SK-N-MC (cell line): ENCODE data around the gene PDE4B.

Experiments
- DNase-seq: peaks from one replicate; pipeline ENCODE4 v3.0.0-alpha.2; 2011; ENCODE audit warnings: low read depth, low spot score
- H3K27ac ChIP-seq: fragments of 200-600 bp; sonication (generic); 2 replicates; pipeline ENCODE4 v1.5.1; 2016; ENCODE audit warnings: mixed run types
- H3K36me3 ChIP-seq: fragments of 200-600 bp; sonication (generic); 2 replicates; pipeline ENCODE4 v1.6.1; 2017; ENCODE audit warnings: antibody characterized with exemption, low read length, mixed read lengths; ENCODE audit not compliant: insufficient read depth
- H3K4me3 ChIP-seq: fragments of 200-600 bp; sonication (generic); 2 replicates; pipeline ENCODE4 v1.5.1; 2016
- H3K9ac ChIP-seq: fragments of 200-600 bp; sonication (generic); 2 replicates; pipeline ENCODE4 v1.8.0; 2017; ENCODE audit warnings: mixed run types, mixed read lengths; ENCODE audit not compliant: insufficient read length
- H3K9me3 ChIP-seq: fragments of 200-600 bp; sonication (generic); 2 replicates; pipeline ENCODE4 v1.6.1; 2017; ENCODE audit warnings: low read depth, mild to moderate bottlenecking, antibody characterized with exemption, low read length, moderate library complexity, mixed read lengths
- EZH2 ChIP-seq: fragments of 200-600 bp; sonication (generic); IDR thresholded peaks from one replicate; pipeline ENCODE4 v1.6.1; 2017; ENCODE audit warnings: antibody characterized with exemption
- FOXP2 ChIP-seq: optimal IDR thresholded peaks from 2 replicates; pipeline ENCODE3; 2011; ENCODE audit warnings: mild to moderate bottlenecking, moderate library complexity; ENCODE audit not compliant: insufficient read depth; ENCODE audit errors: extremely low read length, control extremely low read depth
- POLR2AphosphoS5 ChIP-seq: IDR thresholded peaks from 2 replicates; pipeline ENCODE4 v1.6.1; 2012; ENCODE audit warnings: mild to moderate bottlenecking, low read depth, low read length, borderline replicate concordance

Gene PDE4B

GRCh38 chr1:65824103-65824502 is 31.4 kb downstream of the PDE4B start:
- H3K4me3 ChIP-seq, result no peak overlapping the region
- DNase-seq, result no peak
- no peak for TF ChIP-seq POLR2AphosphoS5
- no peak for TF ChIP-seq EZH2
- TF ChIP-seq FOXP2, result no peak
- no peak overlapping the region for H3K9ac ChIP-seq
- H3K27ac ChIP-seq, result no peak overlapping the region
- H3K9me3 ChIP-seq, result no peaks in the 10 kb centered on the region
- no peaks in the 10 kb centered on the region for H3K36me3 ChIP-seq

GRCh38 chr1:65825741-65826140 is 33.0 kb downstream of the PDE4B start:
- no peak for DNase-seq
- Histone ChIP-seq H3K36me3 (no peaks in the 10 kb centered on the region), H3K27ac (no peak overlapping the region), H3K9me3 (no peaks in the 10 kb centered on the region), H3K4me3 (no peak overlapping the region), H3K9ac (no peak overlapping the region)
- TF ChIP-seq POLR2AphosphoS5, result no peak
- TF ChIP-seq FOXP2, result no peak
- no peak for TF ChIP-seq EZH2

- no peak overlapping the region for H3K9ac ChIP-seq
- TF ChIP-seq FOXP2, result no peak
- TF ChIP-seq EZH2, result no peak
- no peak for TF ChIP-seq POLR2AphosphoS5
- H3K36me3 ChIP-seq, result no peaks in the 10 kb centered on the region
- H3K27ac ChIP-seq, result no peak overlapping the region
- no peak for DNase-seq
- H3K9me3 ChIP-seq, result no peaks in the 10 kb centered on the region
- no peak overlapping the region for H3K4me3 ChIP-seq
Observed at GRCh38 chr1:65826782-65827181, 34.1 kb downstream of the PDE4B start.

- no peak for DNase-seq
- Histone ChIP-seq H3K27ac (no peak overlapping the region), H3K9ac (no peak overlapping the region)
Observed at GRCh38 chr1:65827346-65827745, 34.7 kb downstream of the PDE4B start.

GRCh38 chr1:65830306-65830705 is 37.6 kb downstream of the PDE4B start:
- Histone ChIP-seq H3K9ac (no peak overlapping the region), H3K4me3 (no peak overlapping the region), H3K27ac (no peak overlapping the region), H3K9me3 (no peaks in the 10 kb centered on the region), H3K36me3 (no peaks in the 10 kb centered on the region)
- no peak for TF ChIP-seq FOXP2
- DNase-seq, result no peak

More at GRCh38 chr1:65827346-65827745, 34.7 kb downstream of the PDE4B start:
- H3K9me3 ChIP-seq, result no peaks in the 10 kb centered on the region
- no peaks in the 10 kb centered on the region for H3K36me3 ChIP-seq
- H3K4me3 ChIP-seq, result no peak overlapping the region
- no peak for TF ChIP-seq POLR2AphosphoS5
- no peak for TF ChIP-seq FOXP2
- TF ChIP-seq EZH2, result no peak

GRCh38 chr1:65832296-65832695 is 39.6 kb downstream of the PDE4B start:
- Histone ChIP-seq H3K9ac (no peak overlapping the region), H3K4me3 (no peak overlapping the region), H3K9me3 (no peaks in the 10 kb centered on the region), H3K36me3 (no peaks in the 10 kb centered on the region), H3K27ac (no peak overlapping the region)
- TF ChIP-seq FOXP2 (no peak), POLR2AphosphoS5 (no peak), EZH2 (no peak)
- DNase-seq, result no peak

- no peaks in the 10 kb centered on the region for H3K9me3 ChIP-seq
- TF ChIP-seq POLR2AphosphoS5 (no peak), FOXP2 (no peak), EZH2 (no peak)
- H3K9ac ChIP-seq, result no peak overlapping the region
- no peak for DNase-seq
- no peak overlapping the region for H3K4me3 ChIP-seq
- H3K27ac ChIP-seq, result no peak overlapping the region
- H3K36me3 ChIP-seq, result no peaks in the 10 kb centered on the region
Observed at GRCh38 chr1:65836686-65837085, 44.0 kb downstream of the PDE4B start.

- Histone ChIP-seq H3K9ac (no peak overlapping the region), H3K27ac (no peak overlapping the region), H3K36me3 (no peaks in the 10 kb centered on the region), H3K4me3 (no peak overlapping the region), H3K9me3 (no peaks in the 10 kb centered on the region)
- TF ChIP-seq FOXP2 (no peak), POLR2AphosphoS5 (no peak), EZH2 (no peak)
- DNase-seq, result no peak
Observed at GRCh38 chr1:65840683-65841082, 48.0 kb downstream of the PDE4B start.

GRCh38 chr1:65844296-65844695 is 51.6 kb downstream of the PDE4B start:
- Histone ChIP-seq H3K4me3 (no peak overlapping the region), H3K27ac (no peak overlapping the region), H3K36me3 (no peaks in the 10 kb centered on the region), H3K9me3 (no peaks in the 10 kb centered on the region), H3K9ac (no peak overlapping the region)
- DNase-seq, result no peak
- TF ChIP-seq POLR2AphosphoS5, result no peak
- TF ChIP-seq FOXP2, result no peak
- no peak for TF ChIP-seq EZH2

- TF ChIP-seq FOXP2 (no peak), POLR2AphosphoS5 (no peak), EZH2 (no peak)
Observed at GRCh38 chr1:65844821-65845534, 52.3 kb downstream of the PDE4B start.

More at GRCh38 chr1:65844821-65845534, 52.3 kb downstream of the PDE4B start:
- H3K4me3 ChIP-seq, result no peak overlapping the region
- DNase-seq, result no peak
- H3K36me3 ChIP-seq, result no peaks in the 10 kb centered on the region
- no peaks in the 10 kb centered on the region for H3K9me3 ChIP-seq
- no peak overlapping the region for H3K9ac ChIP-seq
- no peak overlapping the region for H3K27ac ChIP-seq
